Astrocyte (in vitro differentiated cells and primary cell): ENCODE measurements around the gene FBXO47.

Source experiments
- EZH2 ChIP-seq: IDR thresholded peaks from 2 replicates; pipeline ENCODE4 v1.6.1; 2012; ENCODE audit warnings: mild to moderate bottlenecking, low read length, inconsistent platforms; ENCODE audit not compliant: insufficient read depth
- TF ChIP-seq, protein P1 (sequence below): IDR thresholded peaks from 2 replicates; pipeline ENCODE4 v1.5.1; 2011; ENCODE audit warnings: low read depth, mild to moderate bottlenecking, inconsistent platforms, low read length, moderate library complexity; ENCODE audit not compliant: insufficient read depth

DNA sequence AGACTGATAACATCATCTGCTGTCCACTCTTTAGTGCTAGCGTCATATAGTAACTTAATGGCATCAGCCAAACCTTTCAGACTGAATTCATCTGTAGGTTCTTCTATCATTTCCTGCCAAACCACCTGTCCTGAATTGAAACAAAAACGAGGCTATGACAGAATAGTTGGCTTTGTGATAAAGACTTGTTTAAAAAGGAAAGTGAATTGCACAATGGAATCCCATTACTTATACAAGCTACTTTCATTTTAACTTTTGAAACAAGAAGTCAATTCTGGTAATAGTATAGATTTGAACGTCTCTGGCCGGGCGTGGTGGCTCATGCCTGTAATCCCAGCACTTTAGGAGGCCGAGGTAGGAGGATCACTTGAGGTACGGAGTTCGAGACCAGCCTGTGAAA, 23.6 kb downstream of the FBXO47 start:
- TF ChIP-seq, protein P1, sequence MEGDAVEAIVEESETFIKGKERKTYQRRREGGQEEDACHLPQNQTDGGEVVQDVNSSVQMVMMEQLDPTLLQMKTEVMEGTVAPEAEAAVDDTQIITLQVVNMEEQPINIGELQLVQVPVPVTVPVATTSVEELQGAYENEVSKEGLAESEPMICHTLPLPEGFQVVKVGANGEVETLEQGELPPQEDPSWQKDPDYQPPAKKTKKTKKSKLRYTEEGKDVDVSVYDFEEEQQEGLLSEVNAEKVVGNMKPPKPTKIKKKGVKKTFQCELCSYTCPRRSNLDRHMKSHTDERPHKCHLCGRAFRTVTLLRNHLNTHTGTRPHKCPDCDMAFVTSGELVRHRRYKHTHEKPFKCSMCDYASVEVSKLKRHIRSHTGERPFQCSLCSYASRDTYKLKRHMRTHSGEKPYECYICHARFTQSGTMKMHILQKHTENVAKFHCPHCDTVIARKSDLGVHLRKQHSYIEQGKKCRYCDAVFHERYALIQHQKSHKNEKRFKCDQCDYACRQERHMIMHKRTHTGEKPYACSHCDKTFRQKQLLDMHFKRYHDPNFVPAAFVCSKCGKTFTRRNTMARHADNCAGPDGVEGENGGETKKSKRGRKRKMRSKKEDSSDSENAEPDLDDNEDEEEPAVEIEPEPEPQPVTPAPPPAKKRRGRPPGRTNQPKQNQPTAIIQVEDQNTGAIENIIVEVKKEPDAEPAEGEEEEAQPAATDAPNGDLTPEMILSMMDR = no peak
- no peak for TF ChIP-seq EZH2
